Stomach (tissue), 4 donors: ENCODE measurements around the gene NTN1.

Source experiments
- CTCF ChIP-seq, 7 experiments: fragments of 450-650 bp in 4 of 7; fragments of 200-600 bp in 3 of 7; sonication (generic) in 3 of 7; IDR thresholded peaks; one replicate each; pipeline ENCODE4 v1.5.1; 2016 to 2019; ENCODE audit warnings: antibody characterized with exemption in 7 of 7, control low read depth in 2 of 7, mild to moderate bottlenecking in 1 of 7
- EP300 ChIP-seq: sonication (generic); formaldehyde crosslinking; IDR thresholded peaks from one replicate; pipeline ENCODE4 v1.6.1; 2017; ENCODE audit warnings: antibody characterized with exemption
- POLR2A ChIP-seq, 4 donors: fragments of 450-650 bp; IDR thresholded peaks; one replicate each; pipeline ENCODE4 v1.6.1; 2016; ENCODE audit warnings: antibody characterized with exemption in 4 of 4, control low read depth in 2 of 4, mild to moderate bottlenecking in 1 of 4, moderate library complexity in 1 of 4
- POLR2AphosphoS5 ChIP-seq, 3 donors: sonication (generic); formaldehyde crosslinking; IDR thresholded peaks; one replicate each; pipeline ENCODE4 v1.6.1; 2016; ENCODE audit warnings: antibody characterized with exemption in 3 of 3

- TF ChIP-seq POLR2AphosphoS5 (IDR thresholded peaks at IDR 0.05) (no peak), EP300 (no peak), CTCF (IDR thresholded peaks at IDR 0.05) (no peak), POLR2A (IDR thresholded peaks at IDR 0.05) (no peak)
Measured at GRCh38 chr17:9215465-9215864, 194.2 kb downstream of the NTN1 start.
